ENCODE measurements around the gene TRIM65. TPM values are rescaled to one million over a fixed set of nuclear protein-coding genes. Genes with fewer than 3 reads are reported as not detected.
A peak's percentile ranks its signal among the peaks of the same experiment; 100 is the strongest.

TRIM65 gene
- total and polyA plus RNA-seq, 10 of the 15 experiments (the other 5 are each of a cell fraction or from before 2014, with no cell fraction given) = 1.4 to 26.0 (median 10.8) TPM

- Histone ChIP-seq H2AFZ (ENCODE audit: control insufficient read depth, low read depth, low read length) (no peak overlapping the region), H3K9ac (ENCODE audit: control insufficient read depth, insufficient read depth, low read length) (no peak overlapping the region), H3K4me3 (no peak overlapping the region), H4K20me1 (ENCODE audit: control insufficient read depth, insufficient read depth) (no peaks in the 10 kb centered on the region), H3K9me3 (replicated peaks; ENCODE audit: control insufficient read depth, insufficient read depth, low read length) (no peaks in the 10 kb centered on the region), H3K4me2 (ENCODE audit: control insufficient read depth, insufficient read depth) (no peak overlapping the region), H3K27ac (ENCODE audit: control insufficient read depth, insufficient read depth) (no peak overlapping the region), H3K36me3 (ENCODE audit: control insufficient read depth in 2 of 2, insufficient read depth in 2 of 2, low read length in 1 of 2) (no peaks in the 10 kb centered on the region), H3K79me2 (ENCODE audit: control insufficient read depth, insufficient read depth, low read length) (no peaks in the 10 kb centered on the region), H3K27me3 (replicated peaks in 1 of 2; ENCODE audit: control insufficient read depth in 2 of 2, insufficient read depth in 2 of 2, low read length in 1 of 2) (no peaks in the 10 kb centered on the region), H3K4me1 (ENCODE audit: control insufficient read depth, insufficient read depth, low read length) (no peaks in the 10 kb centered on the region)
- WGBS (ENCODE audit: insufficient coverage, insufficient replicate concordance, low lambda C conversion rate, missing lambda C conversion rate) = 58% methylated on average over 6 of the region's 6 CpGs
- BruUV-seq (replicated peaks) = no TSS peak
- intact Hi-C loops (cut with micrococcal nuclease; ENCODE audit: unreplicated experiment) (no loop called here), in situ Hi-C loops (cut with MboI) (loop anchor here (5.0 kb wide), 1 partner anchor 365 kb away; no protein-coding TSS in a partner anchor)
- TF ChIP-seq KLF5 (IDR thresholded peaks at IDR 0.05; ENCODE audit: partially characterized antibody) (no peak), CTCF (IDR thresholded peaks at IDR 0.05 in 2 of 3, conservative IDR thresholded peaks at IDR 0.05 in 1 of 3; ENCODE audit: control insufficient read depth in 2 of 3, extremely low read depth in 1 of 3, insufficient read depth in 1 of 3, low read depth in 3 of 3, low read length in 3 of 3) (peak; percentile 9 to 40 (median 35); a peak in 3 of 6 replicates)
- DNase-seq (ENCODE audit: low read depth, low spot score) = no peak
- ChIA-PET SMC1A (ENCODE audit: uncharacterized antibody, unreplicated experiment) (interaction anchor here (0.6 to 1.9 kb wide), 4 partner anchors 8 to 1120 kb away, joined by 3 to 6 read pairs (median 4); partner anchors contain the start of gene MRPL38), CTCF (interaction anchor here (0.5 to 2.1 kb wide), 14 partner anchors 8 to 405 kb away, joined by 3 to 11 read pairs (median 3); partner anchors contain the start of genes ACOX1, MRPL38 and TEN1), RAD21 (ENCODE audit: unreplicated experiment) (no interaction called here), POLR2A (interaction anchor here (0.6 kb wide), 1 partner anchor 132 kb away, joined by 3 read pairs; no protein-coding TSS in a partner anchor)
- no peak for FAIRE-seq
- ATAC-seq = peak; percentile 59
Measured at GRCh38 chr17:75927286-75927922, 30.7 kb upstream of the TRIM65 start.

GRCh38 chr17:75926456-75926855, 29.7 kb upstream of the TRIM65 start:
- intact Hi-C loops (cut with micrococcal nuclease; ENCODE audit: unreplicated experiment) (no loop called here), in situ Hi-C loops (cut with MboI) (loop anchor here (5.0 kb wide), 1 partner anchor 366 kb away; no protein-coding TSS in a partner anchor)
- Histone ChIP-seq H3K27ac (ENCODE audit: control insufficient read depth, insufficient read depth) (no peak overlapping the region), H3K4me3 (no peak overlapping the region), H3K4me2 (ENCODE audit: control insufficient read depth, insufficient read depth) (no peak overlapping the region), H4K20me1 (ENCODE audit: control insufficient read depth, insufficient read depth) (no peaks in the 10 kb centered on the region), H3K9ac (ENCODE audit: control insufficient read depth, insufficient read depth, low read length) (no peak overlapping the region), H3K36me3 (ENCODE audit: control insufficient read depth in 2 of 2, insufficient read depth in 2 of 2, low read length in 1 of 2) (no peaks in the 10 kb centered on the region), H3K79me2 (ENCODE audit: control insufficient read depth, insufficient read depth, low read length) (no peaks in the 10 kb centered on the region), H2AFZ (ENCODE audit: control insufficient read depth, low read depth, low read length) (no peak overlapping the region), H3K4me1 (ENCODE audit: control insufficient read depth, insufficient read depth, low read length) (no peaks in the 10 kb centered on the region), H3K27me3 (replicated peaks in 1 of 2; ENCODE audit: control insufficient read depth in 2 of 2, insufficient read depth in 2 of 2, low read length in 1 of 2) (no peaks in the 10 kb centered on the region), H3K9me3 (replicated peaks; ENCODE audit: control insufficient read depth, insufficient read depth, low read length) (no peaks in the 10 kb centered on the region)
- no TSS peak for BruUV-seq (replicated peaks)
- SMC1A ChIA-PET (ENCODE audit: uncharacterized antibody, unreplicated experiment) = interaction anchor here (0.9 to 1.6 kb wide), 2 partner anchors 9 to 21 kb away, joined by 3 to 6 read pairs; partner anchors contain the start of gene MRPL38
- ATAC-seq = no peak
- 90% methylated on average over 4 of the region's 4 CpGs for WGBS (ENCODE audit: insufficient coverage, insufficient replicate concordance, low lambda C conversion rate, missing lambda C conversion rate)
- FAIRE-seq = no peak
- DNase-seq (ENCODE audit: low read depth, low spot score) = no peak
- CTCF ChIA-PET = interaction anchor here (0.5 to 2.1 kb wide), 6 partner anchors 9 to 93 kb away, joined by 3 to 11 read pairs (median 3); partner anchors contain the start of genes ACOX1, MRPL38 and TEN1
- RAD21 ChIA-PET (ENCODE audit: unreplicated experiment) = no interaction called here
- POLR2A ChIA-PET = no interaction called here
- TF ChIP-seq TCF7 (IDR thresholded peaks at IDR 0.05; ENCODE audit: borderline replicate concordance) = no peak
- no peak for TF ChIP-seq EP300 (IDR thresholded peaks at IDR 0.05; ENCODE audit: borderline replicate concordance in 1 of 2, control insufficient read depth in 1 of 2, low read depth in 2 of 2, low read length in 2 of 2)
- TF ChIP-seq CEBPB (IDR thresholded peaks at IDR 0.05; ENCODE audit: borderline replicate concordance in 1 of 2, low read depth in 2 of 2, low read length in 2 of 2) = no peak
- TF ChIP-seq, protein P1, sequence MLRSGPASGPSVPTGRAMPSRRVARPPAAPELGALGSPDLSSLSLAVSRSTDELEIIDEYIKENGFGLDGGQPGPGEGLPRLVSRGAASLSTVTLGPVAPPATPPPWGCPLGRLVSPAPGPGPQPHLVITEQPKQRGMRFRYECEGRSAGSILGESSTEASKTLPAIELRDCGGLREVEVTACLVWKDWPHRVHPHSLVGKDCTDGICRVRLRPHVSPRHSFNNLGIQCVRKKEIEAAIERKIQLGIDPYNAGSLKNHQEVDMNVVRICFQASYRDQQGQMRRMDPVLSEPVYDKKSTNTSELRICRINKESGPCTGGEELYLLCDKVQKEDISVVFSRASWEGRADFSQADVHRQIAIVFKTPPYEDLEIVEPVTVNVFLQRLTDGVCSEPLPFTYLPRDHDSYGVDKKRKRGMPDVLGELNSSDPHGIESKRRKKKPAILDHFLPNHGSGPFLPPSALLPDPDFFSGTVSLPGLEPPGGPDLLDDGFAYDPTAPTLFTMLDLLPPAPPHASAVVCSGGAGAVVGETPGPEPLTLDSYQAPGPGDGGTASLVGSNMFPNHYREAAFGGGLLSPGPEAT (IDR thresholded peaks at IDR 0.05; ENCODE audit: low read depth) = no peak
- no peak for TF ChIP-seq YY1 (IDR thresholded peaks at IDR 0.05; ENCODE audit: low read depth, low read length)
- no peak for TF ChIP-seq IRF4 (IDR thresholded peaks at IDR 0.05; ENCODE audit: low read depth, low read length)
- TF ChIP-seq IKZF2 (IDR thresholded peaks at IDR 0.05) = no peak
- TF ChIP-seq NRF1 (conservative IDR thresholded peaks at IDR 0.05; ENCODE audit: low read depth, low read length) = no peak

All from GM12878 (cell line).